SK-N-SH (cell line): ENCODE results near the gene LGR6. TPM values are rescaled to one million over a fixed set of nuclear protein-coding genes. Genes with fewer than 3 reads are reported as not detected.

Experiments used
- CTCF ChIA-PET: fragments of 300-600, 350-600 bp; formaldehyde crosslinking; extraction: SDS; loops from one replicate; lab custom pipeline; 2021; lab: Yijun Ruan, JAX
- POLR2A ChIA-PET: fragments of 350-600 bp; sonication (Branson Sonifier 250); formaldehyde crosslinking; extraction: SDS; loops from one replicate; lab custom pipeline; 2020; ENCODE audit warnings: antibody characterized with exemption, inconsistent platforms; lab: Yijun Ruan, JAX
- DNase-seq: peaks from one replicate; pipeline ENCODE4 v3.0.0; 2012
- H2AFZ ChIP-seq: fragments of 200-600 bp; sonication (generic); 2 replicates; pipeline ENCODE4 v1.8.1; 2016; ENCODE audit warnings: antibody characterized with exemption, mild to moderate bottlenecking, low read depth
- H3F3A ChIP-seq: fragments of 200-600 bp; sonication (generic); replicated peaks from 2 replicates; pipeline ENCODE3; 2016; ENCODE audit warnings: antibody characterized with exemption, mild to moderate bottlenecking; ENCODE audit not compliant: insufficient read depth
- H3K27ac ChIP-seq, 2 experiments: fragments of 200-500 bp in 1 of 2; fragments of 200-600 bp in 1 of 2; sonication (Bioruptor generic) in 1 of 2; sonication (generic), shearing (Covaris generic) in 1 of 2; 2 replicates each; pipeline versions ENCODE4 v1.5.1 to v1.6.1; 2014 to 2016; ENCODE audit warnings: low read depth in 2 of 2, inconsistent platforms in 1 of 2, low read length in 1 of 2, mild to moderate bottlenecking in 1 of 2, mixed read lengths in 1 of 2
- H3K27me3 ChIP-seq: fragments of 200-600 bp; sonication (generic), shearing (Covaris generic); 2 replicates; pipeline ENCODE4 v1.6.1; 2016; ENCODE audit warnings: mixed run types; ENCODE audit not compliant: insufficient read depth
- H3K36me3 ChIP-seq, 2 experiments: fragments of 200-500 bp in 1 of 2; fragments of 200-600 bp in 1 of 2; sonication (Bioruptor generic) in 1 of 2; sonication (generic) in 1 of 2; replicated peaks in 1 of 2; 2 replicates each; pipeline versions ENCODE3 to v1.5.1; 2014 to 2016; ENCODE audit warnings: low read length in 1 of 2, mild to moderate bottlenecking in 1 of 2; ENCODE audit not compliant: insufficient read depth in 2 of 2, control insufficient read depth in 1 of 2
- H3K4me1 ChIP-seq, 2 experiments: fragments of 200-500 bp in 1 of 2; fragments of 200-600 bp in 1 of 2; sonication (Bioruptor generic) in 1 of 2; sonication (generic), shearing (Covaris generic) in 1 of 2; 2 replicates each; pipeline versions ENCODE4 v1.5.1 to v1.6.1; 2014 to 2016; ENCODE audit warnings: low read depth in 1 of 2, low read length in 1 of 2, mixed run types in 1 of 2; ENCODE audit not compliant: insufficient read depth in 2 of 2, control insufficient read depth in 1 of 2
- H3K4me2 ChIP-seq: fragments of 200-600 bp; sonication (generic), shearing (Covaris generic); 2 replicates; pipeline ENCODE4 v1.6.1; 2017; ENCODE audit warnings: mixed run types
- H3K4me3 ChIP-seq, 2 experiments: fragments of 200-500 bp in 1 of 2; fragments of 200-600 bp in 1 of 2; sonication (Bioruptor generic) in 1 of 2; sonication (generic), shearing (Covaris generic) in 1 of 2; 2 replicates each; pipeline versions ENCODE4 v1.5.1 to v1.8.1; 2014 to 2016; ENCODE audit warnings: low read depth in 2 of 2, inconsistent platforms in 1 of 2, low read length in 1 of 2, mild to moderate bottlenecking in 1 of 2, mixed read lengths in 1 of 2, moderate library complexity in 1 of 2
- H3K79me2 ChIP-seq: fragments of 200-600 bp; sonication (generic); 2 replicates; pipeline ENCODE4 v1.8.1; 2017; ENCODE audit warnings: mild to moderate bottlenecking; ENCODE audit not compliant: insufficient read depth
- H3K9ac ChIP-seq: fragments of 200-600 bp; sonication (generic); 2 replicates; pipeline ENCODE4 v1.6.1; 2017; ENCODE audit warnings: mixed run types
- H3K9me2 ChIP-seq: fragments of 200-600 bp; sonication (generic); 2 replicates; pipeline ENCODE4 v1.6.1; 2017; ENCODE audit warnings: mixed run types
- H3K9me3 ChIP-seq: fragments of 200-600 bp; sonication (generic); 2 replicates; pipeline ENCODE4 v1.6.1; 2017; ENCODE audit warnings: mixed run types, mild to moderate bottlenecking, moderate library complexity
- H4K20me1 ChIP-seq: fragments of 200-600 bp; sonication (generic); 2 replicates; pipeline ENCODE4 v1.6.1; 2017; ENCODE audit warnings: mild to moderate bottlenecking, mixed run types; ENCODE audit not compliant: insufficient read depth
- EZH2phosphoT487 ChIP-seq: fragments of 200-600 bp; sonication (generic); IDR thresholded peaks from 2 replicates; pipeline ENCODE4 v1.6.1; 2017; ENCODE audit warnings: low read depth, mixed run types, mild to moderate bottlenecking, antibody characterized with exemption, moderate library complexity, borderline replicate concordance
- FOXM1 ChIP-seq: IDR thresholded peaks from 2 replicates; pipeline ENCODE4 v1.4.0; 2012; ENCODE audit warnings: low read depth, mild to moderate bottlenecking
- JUND ChIP-seq: IDR thresholded peaks from 2 replicates; pipeline ENCODE4 v1.4.0; 2012
- MEF2A ChIP-seq: IDR thresholded peaks from 2 replicates; pipeline ENCODE4 v1.4.0; 2012; ENCODE audit warnings: low read depth, borderline replicate concordance
- NFIC ChIP-seq: IDR thresholded peaks from 2 replicates; pipeline ENCODE4 v1.4.0; 2012; ENCODE audit warnings: borderline replicate concordance
- RAD21 ChIP-seq: IDR thresholded peaks from 2 replicates; pipeline ENCODE4 v1.6.1; 2012; ENCODE audit warnings: mild to moderate bottlenecking, low read length
- RCOR1 ChIP-seq: fragments of 150-350 bp; IDR thresholded peaks from 2 replicates; pipeline ENCODE4 v1.6.1; 2017; ENCODE audit warnings: antibody characterized with exemption, low read length
- RFX5 ChIP-seq: IDR thresholded peaks from 2 replicates; pipeline ENCODE4 v1.6.1; 2012; ENCODE audit warnings: mild to moderate bottlenecking, improper control_type of control experiment, low read length
- RXRA ChIP-seq: IDR thresholded peaks from 2 replicates; pipeline ENCODE4 v1.4.0; 2012; ENCODE audit warnings: low read depth, mild to moderate bottlenecking, borderline replicate concordance
- SIN3A ChIP-seq: IDR thresholded peaks from 2 replicates; pipeline ENCODE4 v1.6.1; 2012; ENCODE audit warnings: low read depth, mild to moderate bottlenecking, low read length, moderate library complexity, borderline replicate concordance
- SMC3 ChIP-seq: IDR thresholded peaks from 2 replicates; pipeline ENCODE4 v1.6.1; 2012; ENCODE audit warnings: low read depth, low read length, improper control_type of control experiment
- TAF1 ChIP-seq: IDR thresholded peaks from 2 replicates; pipeline ENCODE4 v1.6.1; 2012; ENCODE audit warnings: low read depth, mild to moderate bottlenecking, low read length, moderate library complexity, borderline replicate concordance
- TCF12 ChIP-seq: IDR thresholded peaks from 2 replicates; pipeline ENCODE4 v1.4.0; 2012
- YY1 ChIP-seq: IDR thresholded peaks from 2 replicates; pipeline ENCODE4 v1.4.0; 2012; ENCODE audit warnings: low read depth, mild to moderate bottlenecking
- WGBS: methylation state at CpG from one replicate; pipeline ENCODE4 v1.1.6; 2017; ENCODE audit warnings: low lambda C conversion rate; 5-methylcytosine and 5-hydroxymethylcytosine counted together
- polyA plus RNA-seq, 3 experiments: library from polyadenylated mRNA; depleted of rRNA; stranded (reverse); fragments of >200 nt; gene quantifications; 2 replicates each; pipeline ENCODE4 v1.2.3, GENCODE V29; 2012
- TF ChIP-seq, protein P1 (sequence below): fragments of 150-350 bp; IDR thresholded peaks from 2 replicates; pipeline ENCODE4 v1.6.1; 2016; ENCODE audit warnings: mild to moderate bottlenecking, low read depth, low read length
- TF ChIP-seq, protein P2 (sequence below): IDR thresholded peaks from 2 replicates; pipeline ENCODE4 v1.4.0; 2012; ENCODE audit warnings: low read depth
- TF ChIP-seq, protein P3 (sequence below): IDR thresholded peaks from 2 replicates; pipeline ENCODE4; 2012
- TF ChIP-seq, protein P4 (sequence below): fragments of 150-350 bp; IDR thresholded peaks from 2 replicates; pipeline ENCODE4 v1.6.1; 2017; ENCODE audit warnings: antibody characterized with exemption, low read length, low read depth, borderline replicate concordance
- TF ChIP-seq, protein P5 (sequence below): IDR thresholded peaks from 2 replicates; pipeline ENCODE4 v1.4.0; 2012; ENCODE audit warnings: low read depth, borderline replicate concordance
- TF ChIP-seq, protein P6 (sequence below): IDR thresholded peaks from 2 replicates; pipeline ENCODE4 v1.6.1; 2012; ENCODE audit warnings: mild to moderate bottlenecking, low read depth, low read length, moderate library complexity

LGR6 gene
- polyA plus RNA-seq, 1 of the 3 experiments (the other 2 are of a cell fraction): 0.03 TPM

DNA sequence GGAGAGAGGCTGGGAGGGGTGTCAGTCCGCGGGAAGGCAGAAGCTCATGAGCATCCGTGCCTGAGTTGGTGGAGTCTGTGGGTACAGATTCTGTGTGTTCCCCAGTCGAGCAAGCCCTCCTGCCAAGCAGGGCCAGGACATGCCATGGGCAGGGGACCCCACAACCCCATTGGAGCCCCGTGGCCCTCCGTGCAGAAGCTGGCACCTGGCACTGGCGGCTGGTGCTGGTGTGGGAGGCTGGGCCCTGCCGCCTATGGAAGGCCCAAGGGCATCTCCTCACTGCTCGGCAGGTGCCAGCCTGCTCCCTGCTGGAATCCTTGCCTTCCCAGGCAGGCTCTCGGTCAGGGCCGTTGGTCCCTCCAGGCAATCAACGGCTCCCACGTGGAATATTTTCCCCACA, 74.4 kb downstream of the LGR6 start:
- H3K79me2 ChIP-seq: no peaks in the 10 kb centered on the region
- H4K20me1 ChIP-seq: no peaks in the 10 kb centered on the region
- WGBS: 82% methylated on average over 7 of the region's 13 CpGs
- H3K9me3 ChIP-seq: no peaks in the 10 kb centered on the region
- H3K9ac ChIP-seq: no peak overlapping the region
- no peaks in the 10 kb centered on the region for H3F3A ChIP-seq
- ChIA-PET CTCF (interaction anchor here (0.9 to 3.1 kb wide), 5 partner anchors 13 to 75 kb away, joined by 3 to 11 read pairs (median 6); partner anchors contain the start of gene LGR6), POLR2A (no interaction called here)
- no peaks in the 10 kb centered on the region for H3K9me2 ChIP-seq
- H2AFZ ChIP-seq: no peak overlapping the region
- H3K4me2 ChIP-seq: no peak overlapping the region
- peaks cover 0 to 9% of the 10 kb centered on the region in 2 experiments; a peak in 1 of 4 replicates for H3K4me1 ChIP-seq
- DNase-seq: no peak
- no peak overlapping the region for H3K4me3 ChIP-seq
- TF ChIP-seq TCF12 (no peak), NFIC (no peak), FOXM1 (no peak), EZH2phosphoT487 (no peak), JUND (no peak), RXRA (no peak), RFX5 (no peak), YY1 (no peak), MEF2A (no peak), SIN3A (no peak), SMC3 (no peak), RAD21 (no peak)
- TF ChIP-seq, protein P1, sequence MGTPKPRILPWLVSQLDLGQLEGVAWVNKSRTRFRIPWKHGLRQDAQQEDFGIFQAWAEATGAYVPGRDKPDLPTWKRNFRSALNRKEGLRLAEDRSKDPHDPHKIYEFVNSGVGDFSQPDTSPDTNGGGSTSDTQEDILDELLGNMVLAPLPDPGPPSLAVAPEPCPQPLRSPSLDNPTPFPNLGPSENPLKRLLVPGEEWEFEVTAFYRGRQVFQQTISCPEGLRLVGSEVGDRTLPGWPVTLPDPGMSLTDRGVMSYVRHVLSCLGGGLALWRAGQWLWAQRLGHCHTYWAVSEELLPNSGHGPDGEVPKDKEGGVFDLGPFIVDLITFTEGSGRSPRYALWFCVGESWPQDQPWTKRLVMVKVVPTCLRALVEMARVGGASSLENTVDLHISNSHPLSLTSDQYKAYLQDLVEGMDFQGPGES: no peak
- TF ChIP-seq, protein P2, sequence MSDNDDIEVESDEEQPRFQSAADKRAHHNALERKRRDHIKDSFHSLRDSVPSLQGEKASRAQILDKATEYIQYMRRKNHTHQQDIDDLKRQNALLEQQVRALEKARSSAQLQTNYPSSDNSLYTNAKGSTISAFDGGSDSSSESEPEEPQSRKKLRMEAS: no peak
- TF ChIP-seq, protein P3, sequence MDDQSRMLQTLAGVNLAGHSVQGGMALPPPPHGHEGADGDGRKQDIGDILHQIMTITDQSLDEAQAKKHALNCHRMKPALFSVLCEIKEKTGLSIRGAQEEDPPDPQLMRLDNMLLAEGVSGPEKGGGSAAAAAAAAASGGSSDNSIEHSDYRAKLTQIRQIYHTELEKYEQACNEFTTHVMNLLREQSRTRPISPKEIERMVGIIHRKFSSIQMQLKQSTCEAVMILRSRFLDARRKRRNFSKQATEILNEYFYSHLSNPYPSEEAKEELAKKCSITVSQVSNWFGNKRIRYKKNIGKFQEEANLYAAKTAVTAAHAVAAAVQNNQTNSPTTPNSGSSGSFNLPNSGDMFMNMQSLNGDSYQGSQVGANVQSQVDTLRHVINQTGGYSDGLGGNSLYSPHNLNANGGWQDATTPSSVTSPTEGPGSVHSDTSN: no peak
- no peaks in the 10 kb centered on the region for H3K36me3 ChIP-seq
- no peak overlapping the region for H3K27ac ChIP-seq
- peaks cover 54% of the 10 kb centered on the region for H3K27me3 ChIP-seq

DNA sequence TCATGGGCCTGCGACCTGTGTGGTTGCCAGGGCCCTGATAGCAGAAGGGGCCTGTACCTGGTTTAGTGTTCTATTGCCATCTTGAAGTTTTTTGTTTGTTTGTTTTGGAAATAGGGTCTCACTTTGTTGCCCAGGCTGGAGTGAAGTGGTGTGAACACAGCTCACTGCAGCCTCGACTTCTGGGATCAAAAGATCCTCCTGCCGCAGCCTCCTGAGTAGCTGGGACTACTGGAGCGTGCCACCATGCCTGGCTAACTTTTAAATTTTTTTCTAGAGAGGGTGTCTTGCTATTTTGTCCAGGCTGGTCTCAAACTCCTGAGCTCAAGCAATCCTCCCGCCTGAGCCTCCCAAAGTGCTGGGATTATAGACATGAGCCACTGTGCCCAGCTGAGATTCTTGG, 75.2 kb downstream of the LGR6 start:
- peaks cover 0 to 9% of the 10 kb centered on the region in 2 experiments; a peak in 1 of 4 replicates for H3K4me1 ChIP-seq
- no peak overlapping the region for H3K4me2 ChIP-seq
- 59% methylated on average over 5 of the region's 5 CpGs for WGBS
- ChIA-PET POLR2A (no interaction called here), CTCF (interaction anchor here (2.0 to 3.1 kb wide), 2 partner anchors 47 to 76 kb away, joined by 8 to 11 read pairs; partner anchors contain the start of gene LGR6)
- no peak overlapping the region for H2AFZ ChIP-seq
- H3K4me3 ChIP-seq: no peak overlapping the region
- H3K27ac ChIP-seq: no peak overlapping the region
- no peaks in the 10 kb centered on the region for H4K20me1 ChIP-seq
- no peaks in the 10 kb centered on the region for H3K9me2 ChIP-seq
- no peaks in the 10 kb centered on the region for H3K36me3 ChIP-seq
- no peaks in the 10 kb centered on the region for H3K9me3 ChIP-seq
- H3K9ac ChIP-seq: no peak overlapping the region
- no peak for DNase-seq
- H3K79me2 ChIP-seq: no peaks in the 10 kb centered on the region
- peaks cover 46% of the 10 kb centered on the region for H3K27me3 ChIP-seq
- H3F3A ChIP-seq: no peaks in the 10 kb centered on the region
- TF ChIP-seq, protein P4, sequence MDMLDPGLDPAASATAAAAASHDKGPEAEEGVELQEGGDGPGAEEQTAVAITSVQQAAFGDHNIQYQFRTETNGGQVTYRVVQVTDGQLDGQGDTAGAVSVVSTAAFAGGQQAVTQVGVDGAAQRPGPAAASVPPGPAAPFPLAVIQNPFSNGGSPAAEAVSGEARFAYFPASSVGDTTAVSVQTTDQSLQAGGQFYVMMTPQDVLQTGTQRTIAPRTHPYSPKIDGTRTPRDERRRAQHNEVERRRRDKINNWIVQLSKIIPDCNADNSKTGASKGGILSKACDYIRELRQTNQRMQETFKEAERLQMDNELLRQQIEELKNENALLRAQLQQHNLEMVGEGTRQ: no peak
- TF ChIP-seq RXRA (no peak), EZH2phosphoT487 (no peak), RFX5 (no peak), TAF1 (no peak), NFIC (no peak), RCOR1 (no peak)
- TF ChIP-seq, protein P5, sequence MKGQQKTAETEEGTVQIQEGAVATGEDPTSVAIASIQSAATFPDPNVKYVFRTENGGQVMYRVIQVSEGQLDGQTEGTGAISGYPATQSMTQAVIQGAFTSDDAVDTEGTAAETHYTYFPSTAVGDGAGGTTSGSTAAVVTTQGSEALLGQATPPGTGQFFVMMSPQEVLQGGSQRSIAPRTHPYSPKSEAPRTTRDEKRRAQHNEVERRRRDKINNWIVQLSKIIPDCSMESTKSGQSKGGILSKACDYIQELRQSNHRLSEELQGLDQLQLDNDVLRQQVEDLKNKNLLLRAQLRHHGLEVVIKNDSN: no peak
- TF ChIP-seq, protein P6, sequence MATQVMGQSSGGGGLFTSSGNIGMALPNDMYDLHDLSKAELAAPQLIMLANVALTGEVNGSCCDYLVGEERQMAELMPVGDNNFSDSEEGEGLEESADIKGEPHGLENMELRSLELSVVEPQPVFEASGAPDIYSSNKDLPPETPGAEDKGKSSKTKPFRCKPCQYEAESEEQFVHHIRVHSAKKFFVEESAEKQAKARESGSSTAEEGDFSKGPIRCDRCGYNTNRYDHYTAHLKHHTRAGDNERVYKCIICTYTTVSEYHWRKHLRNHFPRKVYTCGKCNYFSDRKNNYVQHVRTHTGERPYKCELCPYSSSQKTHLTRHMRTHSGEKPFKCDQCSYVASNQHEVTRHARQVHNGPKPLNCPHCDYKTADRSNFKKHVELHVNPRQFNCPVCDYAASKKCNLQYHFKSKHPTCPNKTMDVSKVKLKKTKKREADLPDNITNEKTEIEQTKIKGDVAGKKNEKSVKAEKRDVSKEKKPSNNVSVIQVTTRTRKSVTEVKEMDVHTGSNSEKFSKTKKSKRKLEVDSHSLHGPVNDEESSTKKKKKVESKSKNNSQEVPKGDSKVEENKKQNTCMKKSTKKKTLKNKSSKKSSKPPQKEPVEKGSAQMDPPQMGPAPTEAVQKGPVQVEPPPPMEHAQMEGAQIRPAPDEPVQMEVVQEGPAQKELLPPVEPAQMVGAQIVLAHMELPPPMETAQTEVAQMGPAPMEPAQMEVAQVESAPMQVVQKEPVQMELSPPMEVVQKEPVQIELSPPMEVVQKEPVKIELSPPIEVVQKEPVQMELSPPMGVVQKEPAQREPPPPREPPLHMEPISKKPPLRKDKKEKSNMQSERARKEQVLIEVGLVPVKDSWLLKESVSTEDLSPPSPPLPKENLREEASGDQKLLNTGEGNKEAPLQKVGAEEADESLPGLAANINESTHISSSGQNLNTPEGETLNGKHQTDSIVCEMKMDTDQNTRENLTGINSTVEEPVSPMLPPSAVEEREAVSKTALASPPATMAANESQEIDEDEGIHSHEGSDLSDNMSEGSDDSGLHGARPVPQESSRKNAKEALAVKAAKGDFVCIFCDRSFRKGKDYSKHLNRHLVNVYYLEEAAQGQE: no peak
